Stimulated activated effector memory CD8-positive, alpha-beta T cell treated with anti-CD3 and anti-CD28 coated beads, Interleukin-12 subunit alpha, Interleukin-12 subunit beta, amount 100 ng/mL, for 72 hours (primary cell): Measurements from ENCODE around the gene TRIP11.

ENCODE experiments used
- ATAC-seq: fragments of 150-1000 bp; cut with Tn5 transposase; 2 replicates; pipeline ENCODE4 v1.10.0; 2021
- DNase-seq, 2 donors: peaks; one replicate each; pipeline ENCODE4 v3.0.0; 2021 to 2022; ENCODE audit warnings: low spot score in 2 of 2
- H3K27ac Mint-ChIP-seq: one replicate; pipeline ENCODE4 v1.8.0; 2022; ENCODE audit warnings: mild to moderate bottlenecking, mixed read lengths
- H3K36me3 Mint-ChIP-seq: one replicate; pipeline ENCODE4 v1.8.0; 2022; ENCODE audit warnings: mild to moderate bottlenecking, mixed read lengths
- H3K4me1 Mint-ChIP-seq: one replicate; pipeline ENCODE4 v1.8.0; 2022; ENCODE audit warnings: mixed read lengths
- H3K4me3 Mint-ChIP-seq: one replicate; pipeline ENCODE4 v1.8.0; 2022; ENCODE audit warnings: mild to moderate bottlenecking, mixed read lengths
- H3K9me3 Mint-ChIP-seq: one replicate; pipeline ENCODE4 v1.8.0; 2022; ENCODE audit warnings: mixed read lengths

TRIP11 gene

DNA sequence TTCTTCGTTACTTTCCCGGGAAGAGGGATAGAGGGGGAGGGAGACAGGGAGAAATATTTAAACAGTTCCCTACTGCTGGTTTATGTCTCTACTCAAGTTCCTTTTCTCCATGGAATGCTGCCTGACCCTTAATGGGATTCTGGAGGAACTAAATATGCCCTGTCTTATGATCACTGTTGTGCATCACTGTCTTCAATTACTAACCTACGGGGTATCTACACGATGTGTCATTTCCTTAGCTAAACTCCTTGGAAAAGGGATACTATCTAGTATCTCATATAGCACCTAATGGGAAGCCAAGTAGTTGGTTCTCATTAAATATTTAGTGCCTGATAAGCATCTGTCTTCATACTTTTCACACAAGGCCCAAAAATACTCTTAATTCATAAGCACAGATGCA lies 54.9 kb downstream of the TRIP11 start:
- Mint-ChIP-seq H3K36me3 (peaks cover 71% of the 10 kb centered on the region), H3K4me1 (peaks cover 8% of the 10 kb centered on the region), H3K27ac (no peak overlapping the region), H3K4me3 (no peak overlapping the region), H3K9me3 (no peaks in the 10 kb centered on the region)
- ATAC-seq, result no peak
- no peak for DNase-seq

DNA sequence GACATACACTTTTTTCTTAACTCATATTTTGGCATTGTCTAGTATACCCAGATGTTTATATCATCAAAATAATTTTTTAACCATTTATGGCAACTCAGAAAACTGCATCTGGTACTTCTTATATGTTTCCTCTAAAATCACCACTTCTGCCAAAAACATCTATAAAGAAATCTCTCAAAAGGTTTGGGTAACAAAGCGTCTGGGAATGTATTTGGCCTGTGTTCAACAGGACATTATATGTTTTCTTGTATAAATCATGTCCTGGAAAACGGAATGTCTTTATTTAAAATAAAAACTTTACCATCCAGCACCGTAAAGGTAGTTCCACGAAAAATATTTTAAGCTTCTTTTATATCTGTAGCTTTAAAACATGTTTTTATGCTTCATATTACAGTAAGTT lies 56.3 kb downstream of the TRIP11 start:
- ATAC-seq, result no peak
- no peak overlapping the region for H3K4me3 Mint-ChIP-seq
- H3K9me3 Mint-ChIP-seq, result no peaks in the 10 kb centered on the region
- H3K36me3 Mint-ChIP-seq, result peaks cover 71% of the 10 kb centered on the region
- DNase-seq, result no peak
- peaks cover 21% of the 10 kb centered on the region for H3K4me1 Mint-ChIP-seq
- H3K27ac Mint-ChIP-seq, result no peak overlapping the region

DNA sequence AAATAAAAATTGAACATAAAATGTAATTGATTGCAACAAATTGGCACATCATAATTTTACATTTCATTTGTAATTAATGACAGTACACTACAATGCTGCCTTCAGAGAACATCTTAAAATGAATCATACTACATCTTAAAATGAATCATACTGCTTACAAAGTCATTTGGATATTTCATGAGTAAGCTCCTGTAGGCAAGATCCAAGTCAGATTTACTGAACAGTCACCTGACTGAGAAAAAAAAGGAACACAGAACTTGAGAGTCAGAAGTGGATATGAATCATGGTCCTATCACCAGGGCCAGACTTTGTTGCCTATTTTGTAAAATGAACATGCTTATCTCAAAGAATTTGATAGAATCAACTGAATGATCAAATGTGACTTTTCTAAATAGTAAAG lies 59.7 kb downstream of the TRIP11 start:
- ATAC-seq (peak; percentile 99), DNase-seq (no peak)
- Mint-ChIP-seq H3K4me3 (no peak overlapping the region), H3K36me3 (peaks cover 68% of the 10 kb centered on the region), H3K4me1 (peaks cover 21% of the 10 kb centered on the region), H3K27ac (peak overlapping the region; percentile 4), H3K9me3 (no peaks in the 10 kb centered on the region)

- Mint-ChIP-seq H3K9me3 (no peaks in the 10 kb centered on the region), H3K4me3 (no peak overlapping the region), H3K36me3 (peaks cover 68% of the 10 kb centered on the region), H3K27ac (no peak overlapping the region), H3K4me1 (peaks cover 17% of the 10 kb centered on the region)
- ATAC-seq (no peak), DNase-seq (no peak)
Observed at GRCh38 chr14:91977884-91978283, 62.0 kb downstream of the TRIP11 start.

DNA sequence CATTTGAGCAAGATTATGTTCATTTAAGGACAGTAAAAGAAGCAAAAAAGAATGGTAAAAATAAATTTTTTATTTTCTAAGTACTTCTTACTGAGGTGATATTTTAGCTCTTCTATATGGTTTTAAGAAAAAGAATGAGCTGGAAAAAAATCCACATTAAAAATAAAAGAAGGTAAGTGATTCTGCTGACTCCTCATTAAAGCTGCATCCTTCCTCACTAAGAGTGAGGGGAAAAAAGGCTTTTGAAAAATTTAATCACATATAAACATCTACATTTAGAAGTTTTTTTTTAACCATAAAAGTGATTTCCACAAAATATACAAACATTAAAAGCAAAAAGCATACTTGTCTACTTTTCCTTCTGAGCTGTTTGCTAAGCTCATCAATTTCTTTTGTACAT lies 64.1 kb downstream of the TRIP11 start:
- Mint-ChIP-seq H3K4me3 (no peak overlapping the region), H3K36me3 (peaks cover 90% of the 10 kb centered on the region), H3K27ac (no peak overlapping the region), H3K4me1 (peaks cover 13% of the 10 kb centered on the region), H3K9me3 (no peaks in the 10 kb centered on the region)
- ATAC-seq (no peak), DNase-seq (no peak)

DNA sequence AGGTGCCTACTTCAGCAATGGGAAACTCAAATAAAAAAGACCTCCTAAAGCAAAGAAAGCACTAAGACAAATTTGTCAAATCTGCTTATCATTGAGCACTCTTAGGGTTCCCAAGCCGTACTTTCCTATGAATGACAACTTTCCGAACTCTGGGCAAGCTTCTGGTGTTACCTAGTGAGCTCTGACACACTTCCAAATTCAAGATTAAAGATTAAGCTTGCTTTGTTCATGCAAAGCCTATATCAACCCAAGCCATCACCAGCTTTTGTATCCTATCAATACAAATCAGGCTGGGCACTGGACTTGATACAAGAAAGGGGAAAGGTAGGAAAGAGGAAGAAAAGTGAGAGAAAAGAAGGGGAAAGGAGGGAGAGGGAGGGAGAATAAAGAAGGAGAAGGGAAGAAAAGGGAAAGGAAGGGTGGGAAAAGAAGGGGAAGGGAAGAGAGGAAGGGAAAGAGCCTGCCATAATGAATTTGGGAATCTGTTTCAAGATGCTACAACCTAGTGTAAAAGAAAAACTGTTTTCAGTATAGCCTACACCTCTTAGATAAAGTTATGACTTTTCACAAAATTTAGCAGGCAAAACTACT lies 68.6 kb downstream of the TRIP11 start:
- no peak overlapping the region for H3K4me3 Mint-ChIP-seq
- ATAC-seq, result no peak
- H3K9me3 Mint-ChIP-seq, result no peaks in the 10 kb centered on the region
- peaks cover 7% of the 10 kb centered on the region for H3K4me1 Mint-ChIP-seq
- no peak for DNase-seq
- peak overlapping the region; percentile 43 for H3K27ac Mint-ChIP-seq
- H3K36me3 Mint-ChIP-seq, result peaks cover 92% of the 10 kb centered on the region

GRCh38 chr14:91968280-91968679 lies 71.6 kb downstream of the TRIP11 start:
- Mint-ChIP-seq H3K9me3 (no peaks in the 10 kb centered on the region), H3K36me3 (peaks cover 63% of the 10 kb centered on the region), H3K4me3 (no peak overlapping the region), H3K27ac (peak overlapping the region; percentile 26), H3K4me1 (peaks cover 13% of the 10 kb centered on the region)
- ATAC-seq (peak; percentile 88), DNase-seq (no peak)

DNA sequence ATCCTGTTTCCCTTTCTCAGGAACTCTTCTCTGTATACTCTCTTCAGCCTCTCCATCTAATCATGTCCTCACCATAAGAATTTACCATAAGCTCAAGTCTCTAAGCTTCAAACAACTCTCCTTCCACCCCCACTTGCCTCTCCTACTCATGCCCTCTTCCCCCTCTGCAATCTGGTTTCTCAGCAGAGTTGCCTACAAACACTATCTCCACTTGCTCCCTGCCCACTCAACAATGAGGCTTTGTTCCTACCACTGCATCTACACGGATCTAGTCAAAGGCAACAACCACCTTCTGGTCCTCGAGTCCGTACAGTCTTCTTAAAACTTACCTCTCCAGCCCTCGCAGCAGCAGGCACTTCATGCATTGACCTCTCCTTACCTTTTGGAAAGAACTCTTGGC lies 75.1 kb downstream of the TRIP11 start:
- Mint-ChIP-seq H3K9me3 (no peaks in the 10 kb centered on the region), H3K27ac (peak overlapping the region; percentile 0), H3K4me3 (no peak overlapping the region), H3K36me3 (peaks cover 27% of the 10 kb centered on the region), H3K4me1 (peaks cover 13% of the 10 kb centered on the region)
- no peak for ATAC-seq
- no peak for DNase-seq

GRCh38 chr14:91964011-91964410 lies 75.8 kb downstream of the TRIP11 start:
- Mint-ChIP-seq H3K27ac (no peak overlapping the region), H3K9me3 (no peaks in the 10 kb centered on the region), H3K4me1 (peaks cover 13% of the 10 kb centered on the region), H3K4me3 (no peak overlapping the region), H3K36me3 (peaks cover 20% of the 10 kb centered on the region)
- no peak for DNase-seq
- no peak for ATAC-seq

DNA sequence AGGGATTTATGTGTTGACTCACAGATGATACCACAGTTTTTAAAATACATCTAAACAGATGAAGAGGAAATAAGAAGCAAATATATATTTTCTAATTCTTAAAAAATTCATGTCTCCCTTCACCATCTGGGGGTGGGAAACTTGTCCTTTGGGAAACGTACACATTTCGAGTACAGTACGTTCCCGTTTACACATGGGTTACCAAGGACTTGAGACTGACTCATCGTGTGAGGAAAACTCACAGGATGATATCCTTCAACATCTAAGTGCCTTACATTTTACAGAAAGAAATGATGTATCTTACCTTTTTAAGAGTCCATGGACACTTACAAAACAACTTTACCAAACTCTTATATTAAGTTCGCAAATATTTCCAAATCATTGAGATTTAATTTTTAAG lies 76.4 kb downstream of the TRIP11 start:
- Mint-ChIP-seq H3K9me3 (no peaks in the 10 kb centered on the region), H3K4me1 (peaks cover 8% of the 10 kb centered on the region), H3K27ac (no peak overlapping the region), H3K4me3 (no peak overlapping the region), H3K36me3 (peaks cover 15% of the 10 kb centered on the region)
- DNase-seq (no peak), ATAC-seq (no peak)

GRCh38 chr14:91961297-91962220 lies 78.3 kb downstream of the TRIP11 start:
- Mint-ChIP-seq H3K9me3 (no peaks in the 10 kb centered on the region), H3K4me1 (peaks cover 6% of the 10 kb centered on the region), H3K27ac (no peak overlapping the region), H3K36me3 (no peaks in the 10 kb centered on the region), H3K4me3 (no peak overlapping the region)
- ATAC-seq (peak; percentile 74), DNase-seq (no peak)

GRCh38 chr14:91957876-91958313 lies 82.0 kb downstream of the TRIP11 start:
- no peak overlapping the region for H3K4me3 Mint-ChIP-seq
- no peaks in the 10 kb centered on the region for H3K36me3 Mint-ChIP-seq
- ATAC-seq, result no peak
- H3K9me3 Mint-ChIP-seq, result no peaks in the 10 kb centered on the region
- no peaks in the 10 kb centered on the region for H3K4me1 Mint-ChIP-seq
- H3K27ac Mint-ChIP-seq, result no peak overlapping the region
- peak in 1 of 2 donors; percentile 38 for DNase-seq

- no peak overlapping the region for H3K4me3 Mint-ChIP-seq
- DNase-seq, result no peak
- H3K27ac Mint-ChIP-seq, result no peak overlapping the region
- no peak for ATAC-seq
- no peaks in the 10 kb centered on the region for H3K4me1 Mint-ChIP-seq
- H3K36me3 Mint-ChIP-seq, result no peaks in the 10 kb centered on the region
- no peaks in the 10 kb centered on the region for H3K9me3 Mint-ChIP-seq
Observed at GRCh38 chr14:91956616-91957015, 83.2 kb downstream of the TRIP11 start.

- Mint-ChIP-seq H3K4me1 (no peaks in the 10 kb centered on the region), H3K4me3 (no peak overlapping the region), H3K36me3 (no peaks in the 10 kb centered on the region), H3K9me3 (no peaks in the 10 kb centered on the region), H3K27ac (no peak overlapping the region)
- no peak for DNase-seq
- ATAC-seq, result no peak
Observed at GRCh38 chr14:91955168-91955567, 84.7 kb downstream of the TRIP11 start.

GRCh38 chr14:91953170-91953985 lies 86.5 kb downstream of the TRIP11 start:
- ATAC-seq (no peak), DNase-seq (no peak)
- Mint-ChIP-seq H3K4me3 (no peak overlapping the region), H3K36me3 (no peaks in the 10 kb centered on the region), H3K4me1 (no peaks in the 10 kb centered on the region), H3K27ac (no peak overlapping the region), H3K9me3 (no peaks in the 10 kb centered on the region)
